ENCODE results near the gene DENND6A.

Gene DENND6A

GRCh38 chr3:57692396-57693147 lies at the start of gene DENND6A:
DENND6A (minus strand) TSS chr3:57693077; CDS start chr3:57693018, 59 bp downstream.
- peak; percentile 95 to 96 for DNase-seq
- H3K27me3 Mint-ChIP-seq = no peaks in the 10 kb centered on the region
- H3K27ac Mint-ChIP-seq = peak within 1 kb of the TSS; percentile 95 to 97
- H3K4me1 Mint-ChIP-seq = peaks cover 43% of the 10 kb centered on the region
- peak within 1 kb of the TSS; percentile 89 to 94 for H3K4me3 Mint-ChIP-seq
- no peaks in the 10 kb centered on the region for H3K9me3 Mint-ChIP-seq
- peak; percentile 90 for ATAC-seq

DNA sequence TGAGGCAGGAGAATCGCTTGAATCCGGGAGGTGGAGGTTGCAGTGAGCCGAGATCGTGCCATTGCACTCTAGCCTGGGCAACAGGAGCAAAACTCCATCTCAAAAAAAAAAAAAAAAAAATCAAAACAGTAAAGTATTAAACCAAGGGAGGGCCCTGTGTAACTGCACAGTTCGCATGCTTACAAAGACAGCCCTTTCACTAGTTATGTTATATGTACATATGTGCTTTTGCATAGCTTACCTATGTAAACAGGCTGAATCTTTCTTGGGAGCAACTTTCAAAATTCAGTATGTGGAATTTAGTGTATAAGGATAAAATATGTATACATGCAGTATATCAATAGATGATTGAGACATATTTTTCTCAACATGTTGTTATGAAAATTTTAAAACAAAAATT lies 47.1 kb upstream of the DENND6A start:
- no peak for ATAC-seq
- no peak for DNase-seq
- Mint-ChIP-seq H3K4me1 (no peaks in the 10 kb centered on the region), H3K9me3 (no peaks in the 10 kb centered on the region), H3K4me3 (no peak overlapping the region), H3K27ac (no peak overlapping the region), H3K27me3 (no peaks in the 10 kb centered on the region)

GRCh38 chr3:57738391-57738790 lies 45.5 kb upstream of the DENND6A start:
- Mint-ChIP-seq H3K27me3 (no peaks in the 10 kb centered on the region), H3K27ac (no peak overlapping the region), H3K9me3 (no peaks in the 10 kb centered on the region), H3K4me3 (no peak overlapping the region), H3K4me1 (no peaks in the 10 kb centered on the region)
- ATAC-seq = no peak
- no peak for DNase-seq

GRCh38 chr3:57737840-57738239 lies 45.0 kb upstream of the DENND6A start:
- no peak for DNase-seq
- ATAC-seq = no peak
- no peaks in the 10 kb centered on the region for H3K9me3 Mint-ChIP-seq
- no peaks in the 10 kb centered on the region for H3K27me3 Mint-ChIP-seq
- H3K27ac Mint-ChIP-seq = no peak overlapping the region
- H3K4me3 Mint-ChIP-seq = no peak overlapping the region
- H3K4me1 Mint-ChIP-seq = no peaks in the 10 kb centered on the region

DNA sequence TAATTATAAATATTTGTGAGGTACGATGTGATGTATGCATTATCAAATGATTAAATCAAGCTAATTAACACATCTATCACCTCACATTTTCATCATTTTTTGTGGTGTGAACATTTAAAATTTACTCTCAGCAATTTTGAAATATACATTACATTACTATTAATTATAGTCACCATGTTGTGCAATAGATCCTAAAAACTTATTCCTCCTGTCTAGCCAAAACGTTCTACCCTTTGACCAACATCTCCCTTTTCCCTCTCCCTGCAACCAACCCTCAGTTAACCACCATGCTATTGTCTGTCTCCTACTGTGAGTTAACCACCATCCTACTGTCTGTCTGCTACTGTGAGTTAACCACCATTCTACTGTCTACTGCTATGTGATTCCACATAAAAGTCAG lies 42.5 kb upstream of the DENND6A start:
- Mint-ChIP-seq H3K4me3 (no peak overlapping the region), H3K9me3 (no peaks in the 10 kb centered on the region), H3K27ac (no peak overlapping the region), H3K4me1 (no peaks in the 10 kb centered on the region), H3K27me3 (no peaks in the 10 kb centered on the region)
- DNase-seq = no peak
- ATAC-seq = no peak

GRCh38 chr3:57733790-57734189 lies 40.9 kb upstream of the DENND6A start:
- DNase-seq (no peak), ATAC-seq (no peak)
- Mint-ChIP-seq H3K27me3 (no peaks in the 10 kb centered on the region), H3K4me3 (no peak overlapping the region), H3K9me3 (no peaks in the 10 kb centered on the region), H3K4me1 (no peaks in the 10 kb centered on the region), H3K27ac (no peak overlapping the region)

- no peak overlapping the region for H3K27ac Mint-ChIP-seq
- H3K4me3 Mint-ChIP-seq = no peak overlapping the region
- DNase-seq = no peak
- H3K4me1 Mint-ChIP-seq = no peaks in the 10 kb centered on the region
- no peaks in the 10 kb centered on the region for H3K9me3 Mint-ChIP-seq
- no peaks in the 10 kb centered on the region for H3K27me3 Mint-ChIP-seq
- no peak for ATAC-seq
Observed at GRCh38 chr3:57731311-57731710, 38.4 kb upstream of the DENND6A start.

DNA sequence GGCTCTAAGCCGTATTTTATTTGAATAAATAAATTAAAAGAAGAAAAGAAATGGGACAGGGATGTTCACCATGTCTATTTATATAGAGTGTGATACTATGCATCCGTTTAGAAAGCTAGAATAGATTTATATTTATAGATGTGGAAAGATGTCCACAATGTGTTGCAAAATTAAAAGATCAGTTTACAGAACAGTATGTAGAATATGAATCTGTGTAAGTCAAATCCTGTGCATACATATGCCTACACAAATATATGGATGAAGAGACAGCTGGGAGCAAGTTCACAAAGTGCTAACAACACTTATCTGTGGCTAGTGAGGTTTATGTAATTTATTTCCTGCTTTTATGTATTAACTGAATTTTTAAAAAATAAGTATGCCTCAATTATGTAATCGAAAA lies 37.8 kb upstream of the DENND6A start:
- H3K27me3 Mint-ChIP-seq = no peaks in the 10 kb centered on the region
- H3K4me1 Mint-ChIP-seq = no peaks in the 10 kb centered on the region
- H3K27ac Mint-ChIP-seq = no peak overlapping the region
- ATAC-seq (no peak), DNase-seq (no peak)
- no peaks in the 10 kb centered on the region for H3K9me3 Mint-ChIP-seq
- no peak overlapping the region for H3K4me3 Mint-ChIP-seq

GRCh38 chr3:57729334-57730045 lies 36.6 kb upstream of the DENND6A start:
- H3K9me3 Mint-ChIP-seq = no peaks in the 10 kb centered on the region
- no peak overlapping the region for H3K4me3 Mint-ChIP-seq
- H3K4me1 Mint-ChIP-seq = no peaks in the 10 kb centered on the region
- no peak overlapping the region for H3K27ac Mint-ChIP-seq
- no peak for DNase-seq
- ATAC-seq = no peak
- H3K27me3 Mint-ChIP-seq = no peaks in the 10 kb centered on the region

- ATAC-seq = no peak
- Mint-ChIP-seq H3K4me3 (no peak overlapping the region), H3K27ac (no peak overlapping the region), H3K9me3 (no peaks in the 10 kb centered on the region), H3K27me3 (no peaks in the 10 kb centered on the region), H3K4me1 (no peaks in the 10 kb centered on the region)
- DNase-seq = no peak
Observed at GRCh38 chr3:57727106-57727505, 34.2 kb upstream of the DENND6A start.

- H3K27me3 Mint-ChIP-seq = no peaks in the 10 kb centered on the region
- H3K9me3 Mint-ChIP-seq = no peaks in the 10 kb centered on the region
- ATAC-seq (no peak), DNase-seq (no peak)
- no peak overlapping the region for H3K27ac Mint-ChIP-seq
- H3K4me3 Mint-ChIP-seq = no peak overlapping the region
- no peaks in the 10 kb centered on the region for H3K4me1 Mint-ChIP-seq
Observed at GRCh38 chr3:57726397-57726796, 33.5 kb upstream of the DENND6A start.

GRCh38 chr3:57718118-57718517 lies 25.2 kb upstream of the DENND6A start:
- Mint-ChIP-seq H3K4me3 (no peak overlapping the region), H3K4me1 (no peaks in the 10 kb centered on the region), H3K27ac (no peak overlapping the region), H3K27me3 (no peaks in the 10 kb centered on the region), H3K9me3 (no peaks in the 10 kb centered on the region)
- DNase-seq (no peak), ATAC-seq (no peak)

GRCh38 chr3:57717205-57717868 lies 24.5 kb upstream of the DENND6A start:
- H3K27ac Mint-ChIP-seq = peak overlapping the region in 1 of 2 donors; percentile 54
- no peaks in the 10 kb centered on the region for H3K27me3 Mint-ChIP-seq
- DNase-seq = no peak
- H3K9me3 Mint-ChIP-seq = no peaks in the 10 kb centered on the region
- no peaks in the 10 kb centered on the region for H3K4me1 Mint-ChIP-seq
- no peak for ATAC-seq
- H3K4me3 Mint-ChIP-seq = no peak overlapping the region

- no peaks in the 10 kb centered on the region for H3K9me3 Mint-ChIP-seq
- no peaks in the 10 kb centered on the region for H3K27me3 Mint-ChIP-seq
- H3K4me1 Mint-ChIP-seq = no peaks in the 10 kb centered on the region
- H3K27ac Mint-ChIP-seq = no peak overlapping the region
- DNase-seq (no peak), ATAC-seq (no peak)
- no peak overlapping the region for H3K4me3 Mint-ChIP-seq
Observed at GRCh38 chr3:57715686-57716085, 22.8 kb upstream of the DENND6A start.

- ATAC-seq = no peak
- Mint-ChIP-seq H3K27me3 (no peaks in the 10 kb centered on the region), H3K4me3 (no peak overlapping the region), H3K4me1 (no peaks in the 10 kb centered on the region), H3K27ac (no peak overlapping the region), H3K9me3 (no peaks in the 10 kb centered on the region)
- no peak for DNase-seq
Observed at GRCh38 chr3:57709559-57709958, 16.7 kb upstream of the DENND6A start.

- Mint-ChIP-seq H3K9me3 (no peaks in the 10 kb centered on the region), H3K4me1 (no peaks in the 10 kb centered on the region), H3K27ac (no peak overlapping the region), H3K4me3 (no peak overlapping the region), H3K27me3 (no peaks in the 10 kb centered on the region)
- ATAC-seq = no peak
- DNase-seq = no peak
Observed at GRCh38 chr3:57709031-57709430, 16.2 kb upstream of the DENND6A start.
